OCI-LY7 (cell line): ENCODE measurements around the gene MED13.

Source experiments
- CTCF ChIP-seq: fragments of 200-600 bp; sonication (generic); conservative IDR thresholded peaks from 2 replicates; pipeline ENCODE4 v1.5.1; 2014; ENCODE audit warnings: mild to moderate bottlenecking, antibody characterized with exemption, low read length, moderate library complexity, mixed read lengths
- EZH2phosphoT487 ChIP-seq: fragments of 200-600 bp; sonication (generic); IDR thresholded peaks from 2 replicates; pipeline ENCODE4 v1.6.1; 2018; ENCODE audit warnings: low read depth, borderline replicate concordance, mild to moderate bottlenecking, mixed run types, antibody characterized with exemption, low read length, moderate library complexity, mixed read lengths

- TF ChIP-seq CTCF, result no peak
- TF ChIP-seq EZH2phosphoT487, result no peak
Measured at GRCh38 chr17:62105357-62105756, 40.3 kb upstream of the MED13 start.
